IPS-18c (cell line): Measurements from ENCODE around the gene LRRTM3.

ENCODE experiments used
- H3K4me3 ChIP-seq: 2 replicates; pipeline ENCODE4 v1.7.0; 2013; ENCODE audit warnings: low read depth, mild to moderate bottlenecking, low read length, moderate library complexity; ENCODE audit not compliant: insufficient read depth
- H3K9me3 ChIP-seq: one replicate; pipeline ENCODE4 v1.6.1; 2013; ENCODE audit warnings: mild to moderate bottlenecking, low read length, moderate library complexity; ENCODE audit not compliant: control insufficient read depth, insufficient read depth

The LRRTM3 gene

GRCh38 chr10:67075491-67075971 lies 149.7 kb downstream of the LRRTM3 start:
- no peak overlapping the region for H3K4me3 ChIP-seq
- no peaks in the 10 kb centered on the region for H3K9me3 ChIP-seq

- H3K9me3 ChIP-seq: no peaks in the 10 kb centered on the region
- H3K4me3 ChIP-seq: no peak overlapping the region
Measured at GRCh38 chr10:67076144-67076543, 150.3 kb downstream of the LRRTM3 start.

- Histone ChIP-seq H3K4me3 (no peak overlapping the region), H3K9me3 (no peaks in the 10 kb centered on the region)
Measured at GRCh38 chr10:67077376-67077775, 151.5 kb downstream of the LRRTM3 start.

GRCh38 chr10:67079126-67079525 lies 153.3 kb downstream of the LRRTM3 start:
- Histone ChIP-seq H3K9me3 (no peaks in the 10 kb centered on the region), H3K4me3 (no peak overlapping the region)

- Histone ChIP-seq H3K4me3 (no peak overlapping the region), H3K9me3 (no peaks in the 10 kb centered on the region)
Measured at GRCh38 chr10:67086327-67087134, 160.7 kb downstream of the LRRTM3 start.

GRCh38 chr10:67087135-67087425 lies 161.2 kb downstream of the LRRTM3 start:
- Histone ChIP-seq H3K9me3 (no peaks in the 10 kb centered on the region), H3K4me3 (no peak overlapping the region)

GRCh38 chr10:67088036-67088435 lies 162.2 kb downstream of the LRRTM3 start:
- Histone ChIP-seq H3K4me3 (no peak overlapping the region), H3K9me3 (no peaks in the 10 kb centered on the region)

GRCh38 chr10:67095531-67095930 lies 169.7 kb downstream of the LRRTM3 start:
- no peak overlapping the region for H3K4me3 ChIP-seq
- H3K9me3 ChIP-seq: no peaks in the 10 kb centered on the region

GRCh38 chr10:67098461-67098860 lies 172.6 kb downstream of the LRRTM3 start:
- no peaks in the 10 kb centered on the region for H3K9me3 ChIP-seq
- H3K4me3 ChIP-seq: no peak overlapping the region

- no peaks in the 10 kb centered on the region for H3K9me3 ChIP-seq
- H3K4me3 ChIP-seq: no peak overlapping the region
Measured at GRCh38 chr10:67100951-67101350, 175.1 kb downstream of the LRRTM3 start.

GRCh38 chr10:67107670-67108069 lies 181.8 kb downstream of the LRRTM3 start:
- Histone ChIP-seq H3K4me3 (no peak overlapping the region), H3K9me3 (no peaks in the 10 kb centered on the region)

- Histone ChIP-seq H3K9me3 (no peaks in the 10 kb centered on the region), H3K4me3 (no peak overlapping the region)
Measured at GRCh38 chr10:67110286-67110685, 184.4 kb downstream of the LRRTM3 start.

GRCh38 chr10:67112765-67113164 lies 186.9 kb downstream of the LRRTM3 start:
- no peaks in the 10 kb centered on the region for H3K9me3 ChIP-seq

GRCh38 chr10:67114945-67115344 lies 189.1 kb downstream of the LRRTM3 start:
- Histone ChIP-seq H3K9me3 (no peaks in the 10 kb centered on the region), H3K4me3 (no peak overlapping the region)

More at GRCh38 chr10:67112765-67113164, 186.9 kb downstream of the LRRTM3 start:
- H3K4me3 ChIP-seq: no peak overlapping the region

- H3K9me3 ChIP-seq: no peaks in the 10 kb centered on the region
- no peak overlapping the region for H3K4me3 ChIP-seq
Measured at GRCh38 chr10:67115972-67116371, 190.1 kb downstream of the LRRTM3 start.

- Histone ChIP-seq H3K9me3 (no peaks in the 10 kb centered on the region), H3K4me3 (no peak overlapping the region)
Measured at GRCh38 chr10:67119651-67120050, 193.8 kb downstream of the LRRTM3 start.

- no peak overlapping the region for H3K4me3 ChIP-seq
- H3K9me3 ChIP-seq: no peaks in the 10 kb centered on the region
Measured at GRCh38 chr10:67127441-67127840, 201.6 kb downstream of the LRRTM3 start.

GRCh38 chr10:67140641-67141040 lies 214.8 kb downstream of the LRRTM3 start:
- Histone ChIP-seq H3K9me3 (no peaks in the 10 kb centered on the region), H3K4me3 (no peak overlapping the region)

GRCh38 chr10:67141300-67141699 lies 215.5 kb downstream of the LRRTM3 start:
- Histone ChIP-seq H3K4me3 (no peak overlapping the region), H3K9me3 (no peaks in the 10 kb centered on the region)
